ENCODE measurements around the gene H2AZ1.

The H2AZ1 gene

GRCh38 chr4:99917575-99917974 lies 32.5 kb downstream of the H2AZ1 start:
- TF ChIP-seq CTCF (IDR thresholded peaks at IDR 0.05; ENCODE audit: insufficient read depth, low read length, poor library complexity, severe bottlenecking), result no peak
- Histone ChIP-seq H3K4me3 (replicated peaks; ENCODE audit: low read depth, low read length) (no peak overlapping the region), H3K27me3 (replicated peaks; ENCODE audit: control insufficient read depth, insufficient read depth, low read length) (no peaks in the 10 kb centered on the region), H3K36me3 (ENCODE audit: control insufficient read depth, insufficient read depth, low read length) (peaks cover 12% of the 10 kb centered on the region)
- no peak for DNase-seq (ENCODE audit: extremely low read depth, insufficient read length)

GRCh38 chr4:99915449-99915848 lies 34.6 kb downstream of the H2AZ1 start:
- Histone ChIP-seq H3K36me3 (ENCODE audit: control insufficient read depth, insufficient read depth, low read length) (peaks cover 12% of the 10 kb centered on the region), H3K27me3 (replicated peaks; ENCODE audit: control insufficient read depth, insufficient read depth, low read length) (no peaks in the 10 kb centered on the region), H3K4me3 (replicated peaks; ENCODE audit: low read depth, low read length) (no peak overlapping the region)
- DNase-seq (ENCODE audit: extremely low read depth, insufficient read length), result no peak
- TF ChIP-seq CTCF (IDR thresholded peaks at IDR 0.05; ENCODE audit: insufficient read depth, low read length, poor library complexity, severe bottlenecking), result no peak
